CD4-positive, alpha-beta T cell treated with Interleukin-12 subunit alpha and Interleukin-12 subunit beta, for 1 hour (primary cell): ENCODE measurements around the gene RSBN1L.
"Not testable (repeated sequence)": the region's sequence is repeated elsewhere in the genome, so short reads cannot be mapped to it uniquely, and the experiment has no call there.

Experiments used
- DNase-seq: peaks from one replicate; pipeline ENCODE4 v3.0.0-alpha.2; 2020

RSBN1L gene

DNA sequence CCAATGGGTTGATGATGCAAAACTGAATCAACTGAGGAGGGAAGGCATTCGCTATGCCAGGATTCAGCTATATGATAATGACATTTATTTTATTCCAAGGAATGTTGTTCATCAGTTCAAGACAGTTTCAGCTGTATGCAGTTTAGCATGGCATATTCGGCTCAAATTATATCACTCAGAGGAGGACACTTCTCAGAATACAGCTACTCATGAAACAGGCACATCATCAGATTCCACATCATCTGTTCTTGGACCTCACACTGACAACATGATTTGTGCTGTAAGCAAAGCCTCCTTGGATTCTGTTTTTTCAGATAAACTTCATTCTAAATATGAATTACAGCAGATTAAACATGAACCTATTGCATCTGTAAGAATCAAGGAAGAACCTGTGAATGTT lies 82.3 kb downstream of the RSBN1L start:
- DNase-seq, result no peak

DNA sequence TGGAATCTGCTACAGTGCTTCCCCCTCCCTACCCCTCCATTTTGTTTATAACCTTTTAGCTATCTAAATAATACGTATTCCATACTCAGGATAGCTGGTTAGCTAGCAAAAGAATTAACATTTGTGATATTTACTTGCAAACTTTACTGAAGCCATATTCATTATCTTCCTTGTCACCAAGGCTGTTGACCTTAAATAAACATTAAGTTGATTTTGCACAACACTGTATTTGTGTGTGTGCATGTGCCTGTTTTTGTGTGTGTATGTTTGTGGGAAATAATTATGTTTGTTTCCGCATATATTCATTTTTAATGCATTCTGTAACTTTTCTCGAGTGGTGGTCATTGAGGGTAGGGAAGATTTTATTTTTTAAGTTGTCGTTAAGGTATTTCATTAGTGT lies 86.1 kb downstream of the RSBN1L start:
- no peak for DNase-seq

GRCh38 chr7:77783111-77783510 lies 86.9 kb downstream of the RSBN1L start:
- no peak for DNase-seq

- no peak for DNase-seq
Measured at GRCh38 chr7:77783545-77783944, 87.3 kb downstream of the RSBN1L start.

DNA sequence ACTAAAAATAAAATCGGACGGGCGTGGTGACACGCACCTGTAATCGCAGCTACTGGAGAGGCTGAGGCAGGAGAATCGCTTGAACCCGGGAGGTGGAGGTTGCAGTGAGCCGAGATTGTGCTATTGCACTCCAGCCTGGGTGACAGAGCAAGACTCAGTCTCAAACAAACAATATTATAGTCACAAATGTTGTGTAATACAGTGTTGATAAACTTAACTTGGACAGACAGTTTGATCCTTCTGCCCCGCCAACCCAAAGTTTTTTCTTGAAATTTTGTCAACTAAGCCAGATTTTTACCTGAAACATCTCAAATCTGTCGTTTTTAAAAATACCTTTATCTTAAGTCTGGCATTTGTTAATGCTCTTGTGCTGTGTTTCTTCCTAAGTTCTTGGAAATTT lies 88.2 kb downstream of the RSBN1L start:
- DNase-seq, result not testable (repeated sequence)

DNA sequence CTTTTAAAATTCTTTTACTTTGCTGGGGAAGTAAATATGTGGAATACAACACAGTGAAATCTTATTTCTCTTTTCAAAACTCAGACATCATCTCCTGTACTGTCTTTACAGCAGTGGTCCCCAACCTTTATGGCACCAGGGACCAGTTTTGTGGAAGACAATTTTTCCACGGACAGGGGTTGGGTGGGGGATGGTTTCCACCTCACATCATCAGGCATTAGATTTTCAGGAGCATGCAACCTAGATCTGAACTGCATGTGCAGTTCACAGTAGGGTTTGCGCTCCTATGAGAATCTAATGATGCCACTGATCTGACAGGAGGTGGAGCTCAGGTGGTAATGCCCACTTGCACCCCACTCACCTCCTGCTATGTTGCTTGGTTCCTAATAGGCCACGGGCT lies 89.8 kb downstream of the RSBN1L start:
- DNase-seq, result no peak

GRCh38 chr7:77786741-77787140 lies 90.5 kb downstream of the RSBN1L start:
- no peak for DNase-seq

- DNase-seq, result no peak
Measured at GRCh38 chr7:77788327-77788902, 92.2 kb downstream of the RSBN1L start.

GRCh38 chr7:77791336-77791735 lies 95.1 kb downstream of the RSBN1L start:
- no peak for DNase-seq

- no peak for DNase-seq
Measured at GRCh38 chr7:77791956-77792355, 95.7 kb downstream of the RSBN1L start.

GRCh38 chr7:77794000-77794399 lies 97.7 kb downstream of the RSBN1L start:
- DNase-seq, result no peak

DNA sequence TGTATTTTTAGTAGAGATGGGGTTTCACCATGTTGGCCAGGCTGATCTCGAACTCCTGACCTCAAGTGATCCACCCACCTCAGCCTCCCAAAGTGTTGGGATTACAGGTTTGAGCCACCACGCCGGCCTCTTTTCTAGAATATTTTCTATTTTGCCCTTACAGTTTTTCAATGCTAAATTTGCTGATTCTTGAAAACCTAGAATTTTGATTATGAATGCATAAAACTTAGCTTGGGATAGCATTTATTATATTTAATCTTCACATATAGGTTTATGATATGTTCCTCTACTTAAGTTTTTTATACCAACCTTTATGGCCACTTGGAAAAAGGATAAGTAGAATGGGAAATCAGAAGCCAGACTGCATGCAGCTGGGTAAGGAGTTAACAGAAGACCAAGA lies 99.8 kb downstream of the RSBN1L start:
- no peak for DNase-seq

GRCh38 chr7:77796960-77797359 lies 100.7 kb downstream of the RSBN1L start:
- no peak for DNase-seq

DNA sequence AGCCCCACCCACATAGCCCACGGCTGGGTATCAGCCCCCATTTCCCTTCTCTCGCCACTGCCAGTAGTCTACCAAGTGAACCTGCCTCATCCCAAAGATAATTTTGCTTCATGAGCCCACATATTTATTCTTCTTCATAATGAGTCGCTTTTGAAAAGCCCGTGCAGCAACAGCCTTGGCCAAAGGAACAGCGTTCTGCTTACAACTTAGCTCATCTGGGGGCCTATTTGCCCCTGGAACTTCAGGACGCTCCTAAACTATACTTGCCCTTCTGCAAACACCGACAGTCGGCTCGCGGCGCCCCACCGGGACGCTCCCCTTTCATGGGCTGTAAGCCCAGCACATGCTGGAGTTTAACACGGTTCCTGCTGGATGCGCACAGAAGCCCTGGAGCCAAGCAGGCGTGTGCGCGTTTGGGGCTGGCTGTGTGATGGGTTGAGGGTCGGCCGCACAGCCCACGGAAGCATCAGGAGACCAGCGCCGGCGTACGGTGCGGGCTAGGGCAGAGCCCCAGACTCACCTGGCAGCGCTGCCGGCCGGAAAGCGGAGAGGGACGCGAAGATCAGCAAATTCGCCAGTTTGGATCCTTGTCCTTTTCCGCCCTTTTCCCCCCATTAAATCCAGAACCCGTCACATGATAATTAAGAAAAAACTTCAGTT lies 101.6 kb downstream of the RSBN1L start:
- no peak for DNase-seq

GRCh38 chr7:77798394-77799077 lies 102.3 kb downstream of the RSBN1L start, which contains the start of the genes PHTF2 and TMEM60:
Gene PHTF2 (plus strand): TSS chr7:77798773.
Gene TMEM60 (minus strand): TSS chr7:77798434. CDS start chr7:77794373, 4,061 bp downstream.
- peak; percentile 95 for DNase-seq

DNA sequence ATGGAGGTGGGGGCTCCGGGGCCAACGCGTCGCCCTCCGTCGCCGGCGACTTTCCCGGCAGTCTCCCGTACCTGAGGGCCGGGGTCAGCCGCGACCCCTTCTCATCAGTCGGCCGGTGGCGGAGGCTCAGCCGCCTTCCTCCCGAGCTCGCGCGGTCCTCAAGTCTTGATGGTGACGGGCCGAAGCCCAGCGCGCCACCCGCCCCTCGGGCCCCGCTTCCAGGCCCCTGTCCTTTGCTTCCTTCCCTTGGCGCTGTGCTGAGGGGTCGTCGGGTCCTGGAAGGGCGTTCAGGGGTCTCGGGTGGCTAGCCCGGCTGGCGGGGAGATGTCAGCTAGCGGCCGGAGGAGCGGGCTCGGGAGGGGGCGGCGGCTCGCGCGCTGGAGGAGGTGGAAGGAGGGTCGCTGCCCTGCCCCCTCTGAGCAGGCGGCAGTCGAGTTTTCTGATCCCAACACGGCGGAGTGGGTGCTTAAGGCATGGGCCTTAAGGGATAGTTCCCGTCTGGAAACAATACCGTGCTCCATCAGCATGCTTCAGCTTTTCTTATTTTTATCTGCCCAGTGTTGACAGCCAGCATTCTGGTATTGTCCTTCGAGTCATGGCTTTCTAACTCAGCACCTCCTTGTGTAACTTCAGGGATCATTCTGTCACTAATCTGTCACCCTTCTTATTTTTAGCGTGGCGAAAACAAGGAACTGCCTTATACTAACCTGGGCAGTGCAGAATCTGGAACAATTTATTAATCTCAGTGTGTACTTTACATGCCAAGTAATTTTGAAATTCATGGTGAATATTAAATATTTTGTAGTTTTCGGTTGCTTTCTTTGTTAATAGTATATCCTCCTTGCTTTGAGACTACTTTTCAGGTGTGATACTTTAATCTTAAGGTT lies 103.1 kb downstream of the RSBN1L start:
- peak; percentile 27 for DNase-seq

GRCh38 chr7:77800158-77800557 lies 103.9 kb downstream of the RSBN1L start:
- no peak for DNase-seq

- no peak for DNase-seq
Measured at GRCh38 chr7:77800730-77801129, 104.5 kb downstream of the RSBN1L start.

DNA sequence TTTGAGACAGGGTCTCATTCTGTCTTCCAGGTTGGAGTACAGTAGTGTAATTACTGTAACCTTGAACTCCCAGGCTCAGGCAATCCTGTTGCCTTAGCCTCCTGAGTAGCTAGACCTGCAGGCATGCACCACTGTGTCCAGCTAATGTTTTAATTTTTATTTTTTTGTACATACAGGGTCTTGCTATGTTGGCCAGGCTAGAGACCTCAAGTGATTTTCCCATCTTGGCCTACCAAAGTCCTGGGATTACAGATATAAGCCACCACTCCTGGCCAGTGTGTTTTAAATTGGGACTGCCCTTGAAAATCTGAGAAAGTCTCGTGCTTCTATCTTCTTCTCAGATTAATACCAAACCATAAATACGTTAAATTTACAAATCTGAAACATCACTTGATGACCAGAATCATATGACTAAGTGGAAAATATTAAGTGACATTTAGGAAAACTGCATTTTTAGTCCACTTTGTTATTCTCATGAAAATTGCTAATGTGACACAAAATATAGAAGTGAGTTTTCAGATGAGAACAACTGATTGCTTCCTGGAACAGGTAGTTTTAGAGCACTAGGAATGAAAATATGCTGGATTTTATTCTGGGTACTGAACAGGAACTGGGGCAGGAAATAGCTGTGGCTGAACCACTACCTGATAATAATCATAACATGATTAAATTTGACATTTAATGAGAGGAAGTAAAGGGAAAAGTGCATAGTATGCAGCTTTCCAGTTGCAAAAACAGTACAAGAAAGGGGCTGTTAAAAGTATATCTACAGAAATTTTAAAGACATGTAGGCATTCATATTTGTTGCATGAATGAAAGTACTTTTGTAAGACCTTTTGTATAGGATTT lies 106.5 kb downstream of the RSBN1L start:
- peak; percentile 37 for DNase-seq

DNA sequence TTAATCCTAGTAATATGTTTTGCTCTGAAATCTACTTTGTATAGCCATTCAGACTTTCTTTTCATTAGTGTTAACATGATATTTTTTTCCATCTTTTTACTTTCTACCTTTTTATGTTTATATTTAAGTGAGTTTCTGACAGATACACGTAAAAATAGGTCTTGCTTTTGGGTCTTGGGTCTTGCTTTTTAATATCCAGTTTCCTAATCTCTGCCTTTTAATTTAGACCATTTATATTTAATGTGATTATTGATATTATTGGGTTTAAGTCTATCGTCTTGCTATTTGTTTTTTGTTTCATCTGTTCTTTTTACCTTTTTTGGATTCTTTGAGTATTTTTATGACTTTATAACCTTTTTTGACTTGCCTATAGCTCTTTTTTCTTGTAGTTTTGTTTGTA lies 110.2 kb downstream of the RSBN1L start:
- no peak for DNase-seq

DNA sequence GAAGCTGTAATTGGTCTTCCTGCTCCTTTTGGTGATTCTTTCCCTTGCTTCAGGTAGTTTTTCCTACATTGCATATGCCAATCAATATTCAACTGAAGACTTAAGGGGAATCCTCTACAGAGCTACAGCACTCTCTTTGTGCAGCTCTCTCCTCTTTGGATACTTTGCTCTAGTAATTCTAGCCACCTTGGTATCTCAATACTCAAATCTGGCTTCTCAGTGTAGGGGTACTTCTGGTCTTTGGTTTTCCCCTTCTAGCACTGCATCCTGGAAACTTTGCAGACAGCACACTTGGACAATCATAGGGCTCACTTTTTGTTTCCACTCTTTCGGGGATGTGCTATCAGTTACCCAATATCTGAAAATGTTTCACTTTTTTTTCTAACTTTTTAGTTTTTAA lies 112.3 kb downstream of the RSBN1L start:
- DNase-seq, result no peak
